HG02852 (cell line): ENCODE data around the gene RANBP1.

Source experiments
- ATAC-seq: cut with Tn5 transposase; IDR thresholded peaks from one replicate; pipeline ENCODE4 v1.9.1; 2021; ENCODE audit warnings: mild to moderate bottlenecking, moderate library complexity; ENCODE audit not compliant: unreplicated experiment

The RANBP1 gene

DNA sequence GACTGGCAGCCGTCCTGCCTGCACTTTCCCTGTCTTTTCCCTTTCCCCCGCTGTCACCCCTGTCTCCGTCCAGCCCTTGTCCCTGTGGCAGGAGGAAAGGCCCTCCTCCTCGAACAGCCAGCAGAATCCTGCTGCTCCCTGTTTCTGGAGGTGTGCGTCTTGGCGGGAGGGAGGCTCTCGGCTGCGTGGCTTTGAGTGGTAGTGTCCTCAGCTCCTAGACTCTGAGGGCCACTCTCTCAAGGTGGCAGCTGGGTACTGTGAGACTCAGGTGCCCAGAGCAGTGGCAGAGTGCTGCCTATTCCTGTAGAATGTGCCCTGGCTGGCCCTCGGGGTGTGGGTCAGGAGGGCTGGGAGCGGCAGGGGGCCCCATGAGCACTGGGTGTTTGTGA lies 9.1 kb upstream of the RANBP1 start:
- no peak for ATAC-seq

DNA sequence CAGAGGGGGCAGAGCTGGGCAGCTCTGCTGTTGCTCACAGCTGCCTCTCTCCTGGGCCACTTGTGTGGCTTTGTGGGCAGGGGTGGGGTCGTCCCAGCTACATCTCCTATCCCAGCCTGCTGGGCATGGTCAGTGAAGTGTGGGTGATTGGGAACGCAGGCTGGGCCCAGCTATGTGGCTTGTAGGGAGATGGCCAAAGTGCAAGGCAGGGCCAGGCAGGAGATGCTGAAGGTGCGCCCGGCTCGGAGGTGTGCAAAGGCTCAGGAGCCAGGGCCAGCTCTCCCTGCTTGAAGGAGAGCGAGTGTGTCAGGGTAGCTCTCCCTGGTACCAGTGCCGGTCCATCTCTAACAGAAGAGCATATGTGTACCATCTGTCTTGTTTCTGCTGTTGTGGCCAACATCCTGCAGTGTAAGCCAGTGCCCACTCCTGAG lies 8.4 kb upstream of the RANBP1 start:
- no peak for ATAC-seq

DNA sequence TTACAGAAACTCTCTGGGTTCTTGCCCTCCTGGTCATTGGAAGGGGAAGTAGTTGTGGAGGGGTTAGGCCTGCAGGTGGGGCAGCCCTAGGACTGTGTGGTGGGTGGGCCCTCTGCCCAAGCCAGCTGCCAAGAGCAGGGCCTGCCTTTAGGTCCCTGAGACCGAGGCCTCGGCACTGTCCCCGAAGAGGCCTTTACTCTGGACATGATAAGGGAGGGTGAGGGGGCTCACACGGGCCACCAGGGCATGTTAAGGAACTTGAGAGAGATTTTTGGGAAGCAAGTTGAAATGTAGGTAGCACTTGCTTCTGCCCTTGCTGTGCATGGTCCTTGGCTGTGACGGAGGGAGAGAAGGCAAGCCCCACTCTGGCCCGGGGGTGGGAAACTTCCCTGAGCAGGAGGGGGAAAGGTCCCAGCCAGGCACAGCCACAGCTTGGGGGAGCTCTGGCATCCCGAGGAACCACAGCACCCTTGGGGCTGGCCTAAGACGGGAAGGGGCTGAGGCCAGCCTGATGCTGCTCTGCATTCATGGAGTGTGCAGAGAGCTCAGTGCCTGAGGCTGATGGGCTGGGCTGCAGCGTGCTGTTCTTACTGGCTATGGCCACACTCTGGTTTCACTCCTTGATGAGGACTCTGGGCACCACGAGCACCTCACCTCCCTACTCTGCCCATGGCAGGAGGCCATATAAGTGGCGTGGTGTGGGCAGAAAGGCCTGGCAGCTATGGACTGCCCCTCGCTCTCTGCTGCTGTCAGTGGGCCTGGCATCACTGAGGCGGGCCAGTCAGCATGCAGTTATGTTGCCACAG lies 7.8 kb upstream of the RANBP1 start:
- ATAC-seq = no peak

DNA sequence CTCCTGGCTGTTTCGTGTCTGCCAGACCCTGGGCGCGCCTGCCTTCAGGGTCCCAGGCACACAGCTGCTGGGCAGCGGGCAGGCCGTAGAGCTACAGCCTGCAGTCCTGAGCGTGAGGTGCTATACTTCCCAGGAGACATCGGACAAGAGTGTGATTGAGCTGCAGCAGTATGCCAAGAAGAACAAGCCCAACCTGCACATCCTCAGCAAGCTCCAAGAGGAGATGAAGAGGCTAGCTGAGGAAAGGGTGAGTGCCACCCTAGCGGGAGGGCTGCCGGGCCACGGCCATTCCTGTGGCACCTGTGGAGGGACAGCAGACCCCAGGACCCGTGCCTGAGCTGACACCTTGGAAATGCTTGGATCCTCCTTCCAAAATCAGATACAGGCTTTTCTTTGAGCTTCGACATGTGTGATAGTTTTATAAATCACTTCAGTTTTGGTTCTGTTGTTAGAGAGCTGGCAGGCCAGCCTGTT lies 7.1 kb upstream of the RANBP1 start:
- no peak for ATAC-seq

DNA sequence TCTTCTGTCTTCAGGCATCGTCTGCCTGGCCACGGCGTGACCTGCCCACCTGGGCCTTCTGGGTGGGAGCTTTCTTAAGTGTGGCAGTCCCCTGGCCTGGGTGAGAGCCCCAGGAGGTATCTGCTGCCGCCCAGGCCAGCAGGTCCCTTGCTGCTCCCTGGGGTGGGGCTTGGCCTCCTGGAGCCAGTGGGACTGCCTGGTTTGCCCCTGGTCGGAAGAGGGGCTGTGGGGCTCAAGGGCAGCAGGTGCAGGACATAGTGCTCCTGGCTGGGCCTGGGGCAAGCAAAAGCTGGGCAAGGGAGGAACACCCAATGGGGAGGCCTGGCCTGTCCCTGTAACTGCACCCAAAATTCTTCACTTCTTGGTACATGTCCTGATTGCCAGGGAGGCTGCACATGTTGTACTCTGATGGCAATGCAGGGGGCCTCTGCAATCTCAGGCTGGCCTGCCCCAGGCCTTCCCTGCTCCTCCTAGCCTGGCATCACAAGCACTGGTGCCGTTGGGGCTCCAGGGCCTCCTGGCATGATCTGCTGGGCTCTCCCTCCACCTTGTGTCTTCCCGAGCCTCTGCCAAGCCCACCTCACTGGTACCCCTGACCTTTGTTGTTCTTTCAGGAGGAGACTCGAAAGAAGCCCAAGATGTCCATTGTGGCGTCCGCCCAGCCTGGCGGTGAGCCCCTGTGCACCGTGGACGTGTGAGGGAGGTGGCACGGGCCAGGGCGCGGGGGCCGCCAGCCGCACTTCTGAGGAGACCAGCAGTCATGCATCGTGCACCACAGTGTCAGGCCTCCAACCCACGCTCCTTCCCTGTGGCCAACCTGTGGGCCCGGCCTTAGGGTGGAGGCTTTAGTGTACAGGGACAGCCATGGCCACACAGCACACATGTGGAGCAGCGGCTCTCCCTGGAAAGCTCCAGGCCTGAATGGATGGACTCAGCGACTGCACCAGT lies 6.2 kb upstream of the RANBP1 start:
- ATAC-seq = no peak

DNA sequence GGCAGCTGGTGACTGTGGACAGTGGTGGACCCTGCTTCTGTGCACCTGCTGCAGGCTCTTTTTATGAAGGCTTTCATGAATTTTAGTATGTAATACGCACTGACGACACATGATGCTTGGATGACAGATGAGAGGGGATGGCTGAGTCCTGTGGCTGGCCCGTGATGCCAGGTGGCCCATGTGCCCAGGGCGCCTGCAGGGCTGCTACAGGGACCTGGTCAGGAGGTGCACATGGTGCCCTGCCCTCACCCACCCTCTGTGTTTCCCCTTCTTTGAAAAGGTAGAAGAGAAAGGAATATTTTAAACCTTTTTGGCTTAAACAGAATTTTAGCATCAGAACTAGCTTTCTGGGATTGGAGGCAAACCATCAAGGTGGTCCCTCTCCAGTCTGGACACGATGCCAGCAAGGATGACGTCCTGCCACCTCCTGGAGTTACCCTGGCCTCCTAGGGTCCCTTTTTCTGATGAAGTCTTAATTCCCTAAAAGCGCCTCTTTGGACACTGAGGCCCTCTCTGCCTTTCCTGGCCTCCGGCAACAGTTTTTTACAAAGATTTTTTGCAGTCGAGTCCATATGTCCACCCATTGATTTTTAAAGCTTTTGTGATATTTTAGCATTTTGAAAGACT lies 5.4 kb upstream of the RANBP1 start:
- ATAC-seq = no peak

DNA sequence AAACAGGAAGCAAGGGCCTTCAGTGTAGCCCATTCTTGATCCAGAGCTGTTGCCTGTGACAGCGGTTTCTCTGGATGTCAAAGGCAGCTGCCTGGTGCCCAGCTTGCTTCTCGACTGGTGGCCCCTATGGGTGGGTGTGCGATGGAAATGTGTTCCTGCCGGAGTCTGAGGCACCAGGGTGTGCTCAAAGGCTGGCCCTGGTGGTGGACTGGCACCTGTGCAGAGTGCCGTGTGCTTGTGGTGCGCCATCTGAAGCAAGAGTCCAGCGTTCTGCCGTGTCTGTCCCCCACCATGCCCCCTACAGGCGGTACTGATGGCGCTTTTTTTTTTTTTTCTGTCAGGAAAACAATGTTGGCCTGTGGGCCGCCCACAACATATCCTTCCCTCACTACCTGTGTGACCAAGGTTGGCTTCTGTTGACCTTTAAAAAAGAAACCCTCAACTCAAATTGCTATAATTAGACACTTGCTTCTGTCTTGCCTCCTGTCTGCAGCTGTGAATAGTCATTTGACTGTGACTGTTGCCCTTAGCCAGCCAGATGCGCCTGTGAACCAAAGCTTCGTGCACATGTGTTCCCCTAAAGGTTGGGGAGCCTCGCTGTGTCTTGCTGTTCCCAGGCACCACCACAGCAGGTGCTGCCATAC lies 4.7 kb upstream of the RANBP1 start:
- no peak for ATAC-seq

DNA sequence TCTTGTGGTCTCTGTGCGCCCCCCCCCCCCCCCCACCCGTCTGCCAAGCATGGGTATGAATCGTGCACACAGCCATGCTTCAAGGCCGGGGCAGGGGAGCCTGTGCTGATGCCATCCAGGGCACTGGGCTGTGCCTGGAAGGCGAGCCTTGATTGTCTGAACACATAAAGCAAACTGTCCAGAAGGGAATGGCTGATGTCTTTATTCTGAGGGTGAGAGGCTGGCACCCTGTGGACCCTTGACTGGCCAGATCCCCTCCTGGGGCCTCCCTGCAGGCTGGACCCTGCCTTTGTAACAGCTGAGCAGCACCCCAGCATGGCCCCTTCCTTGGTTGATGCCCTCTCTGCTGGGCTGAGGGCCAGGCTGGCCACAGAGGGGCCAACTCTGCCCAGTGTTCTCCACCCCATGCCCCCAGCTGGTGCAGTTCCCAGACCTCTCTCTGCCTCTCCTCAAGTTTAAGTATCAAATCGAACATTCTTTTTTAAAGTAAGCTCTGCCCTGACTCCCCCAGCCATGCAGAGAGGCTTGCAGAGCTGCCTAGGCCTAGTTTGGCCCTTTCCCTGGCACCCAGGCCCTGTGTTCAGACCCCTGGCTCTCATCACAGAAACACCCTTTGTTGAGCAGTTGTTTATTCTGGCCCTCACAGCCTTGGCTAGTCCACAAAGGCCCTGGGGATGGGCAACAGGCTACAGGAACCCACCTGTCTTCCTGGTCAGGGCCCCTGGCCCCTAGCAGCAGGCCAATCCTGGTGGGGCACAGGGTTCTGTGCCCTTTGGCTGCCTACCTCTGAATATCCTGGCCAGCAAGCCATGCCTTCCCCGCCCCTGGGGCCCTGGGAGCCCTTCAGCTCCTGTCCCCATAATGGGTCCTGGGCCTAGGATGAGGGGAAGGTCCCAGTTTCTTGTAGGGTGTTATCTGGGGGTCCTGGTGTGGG lies 3.9 kb upstream of the RANBP1 start:
- ATAC-seq = no peak

DNA sequence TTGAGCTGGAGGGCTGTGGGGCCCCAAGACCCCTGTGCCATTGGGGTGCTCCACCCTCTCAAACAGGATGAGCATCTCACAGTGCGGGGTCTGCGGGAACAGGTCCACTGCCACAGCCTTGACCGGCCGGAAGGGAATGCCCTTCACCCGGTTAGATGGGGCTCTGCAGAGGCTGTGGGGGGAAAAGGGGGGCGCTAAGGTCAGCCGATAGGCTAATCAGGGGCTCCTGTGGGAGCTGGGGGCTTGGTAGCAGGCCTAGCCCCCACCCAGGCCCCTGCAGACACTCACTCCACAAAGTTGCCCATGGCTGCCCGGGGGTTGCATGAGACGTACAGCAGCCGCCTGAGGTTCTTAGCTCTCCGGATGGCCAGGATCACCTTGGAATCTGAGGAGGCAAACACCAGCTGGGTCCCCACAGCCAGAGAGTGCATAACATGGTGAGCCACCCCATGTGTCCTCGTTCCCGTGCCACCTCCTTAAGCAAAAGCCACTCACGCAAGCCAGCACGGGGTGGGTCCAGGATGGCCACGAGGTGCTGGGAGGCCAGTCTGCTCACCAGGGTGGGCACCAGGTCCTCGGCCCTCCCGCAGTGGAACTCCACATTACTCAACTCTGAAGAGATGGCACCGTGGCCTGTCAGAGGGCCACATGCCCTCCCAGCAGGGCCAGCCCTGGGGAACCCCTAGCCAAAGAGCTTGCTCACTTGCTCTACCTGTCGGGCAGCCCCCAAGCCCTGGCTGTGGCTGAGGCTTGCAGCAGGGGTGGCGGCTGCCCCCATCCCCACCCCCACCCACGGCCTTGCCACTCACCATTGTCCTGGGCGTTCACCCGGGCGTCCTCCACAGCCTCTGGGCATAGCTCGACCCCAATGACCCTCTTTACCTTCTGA lies 3.0 kb upstream of the RANBP1 start:
- no peak for ATAC-seq

DNA sequence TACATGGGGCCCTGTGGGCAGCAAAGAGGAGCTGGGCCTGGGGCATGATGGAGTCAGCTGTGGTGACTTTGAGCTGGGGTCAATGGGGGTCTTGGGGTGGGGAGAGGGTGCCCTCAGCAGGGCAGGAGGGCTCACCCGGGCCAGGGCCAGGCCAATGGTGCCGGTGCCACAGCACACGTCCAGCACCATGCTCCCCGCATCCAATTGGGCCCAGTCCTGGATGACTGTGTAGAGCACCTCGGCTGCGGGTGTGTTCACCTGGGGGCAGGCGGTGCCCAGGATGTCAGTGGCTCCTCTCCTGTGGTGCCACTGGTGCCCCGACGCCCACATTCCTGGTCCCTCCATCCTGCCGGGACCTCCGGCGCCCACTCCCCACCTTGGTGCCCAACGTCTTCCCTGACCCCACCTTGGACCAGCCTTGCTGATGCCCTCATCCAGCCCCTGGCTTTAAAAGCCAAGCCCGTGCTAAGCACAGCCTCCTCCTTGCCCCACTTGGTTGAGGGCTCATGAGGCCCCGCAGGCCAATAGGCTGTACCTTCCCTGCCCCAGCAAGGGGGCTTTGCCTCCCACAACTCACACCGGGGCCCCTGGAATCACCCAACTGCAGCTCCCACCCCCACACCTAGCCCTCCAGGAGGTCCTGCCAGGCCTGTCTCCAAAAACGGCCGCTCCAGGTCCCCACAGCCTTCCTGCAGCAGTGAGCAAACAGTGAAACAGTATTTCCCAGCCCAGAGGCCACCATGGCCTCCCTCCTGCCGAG lies 2.2 kb upstream of the RANBP1 start:
- ATAC-seq = no peak

DNA sequence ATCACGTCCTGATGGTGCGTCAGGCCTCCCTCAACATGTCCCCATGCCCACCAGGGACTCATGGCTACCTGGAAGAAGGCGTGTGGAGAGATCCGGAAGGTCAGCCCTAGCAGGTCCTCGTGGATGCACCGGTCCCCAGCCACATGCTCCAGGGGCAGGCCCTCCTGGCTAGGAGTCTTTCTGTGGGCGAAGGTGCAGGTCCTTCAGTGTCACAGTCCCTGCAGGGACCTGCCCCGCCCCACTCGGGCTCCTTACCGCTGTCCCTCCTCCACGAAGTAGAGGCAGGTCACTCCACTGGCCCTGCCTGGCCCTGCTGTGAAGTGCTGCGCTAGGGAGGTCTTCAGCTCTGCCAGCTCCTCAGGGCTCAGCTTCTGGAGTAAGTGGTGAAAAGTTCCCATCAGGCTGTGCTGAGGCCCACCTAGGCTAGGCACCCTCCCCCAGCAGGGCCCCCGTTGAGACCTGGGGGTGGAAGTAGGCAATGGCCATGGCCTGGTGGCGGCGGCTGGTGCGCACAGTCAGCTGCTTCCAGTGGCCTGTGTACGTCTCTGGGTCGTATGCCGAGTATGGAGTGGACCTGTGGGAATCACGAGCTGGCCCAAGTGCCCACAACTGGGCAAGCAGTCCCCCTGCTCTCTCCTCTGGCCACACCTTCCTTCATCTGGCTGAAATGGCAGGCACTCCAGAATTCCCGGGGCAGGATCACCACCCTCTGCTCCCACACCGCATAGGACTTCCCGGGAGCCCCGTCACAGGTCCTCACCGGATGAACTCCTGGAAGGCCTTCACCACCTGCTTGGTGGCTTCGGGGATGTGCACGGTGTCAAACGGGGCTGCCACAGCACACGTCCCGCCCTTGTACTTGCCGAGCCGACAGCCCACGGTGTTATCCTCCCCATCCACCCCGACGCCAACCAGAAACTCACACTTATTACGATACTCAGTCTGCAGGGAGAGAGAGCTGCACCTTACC lies 1.1 kb upstream of the RANBP1 start:
- ATAC-seq = no peak

DNA sequence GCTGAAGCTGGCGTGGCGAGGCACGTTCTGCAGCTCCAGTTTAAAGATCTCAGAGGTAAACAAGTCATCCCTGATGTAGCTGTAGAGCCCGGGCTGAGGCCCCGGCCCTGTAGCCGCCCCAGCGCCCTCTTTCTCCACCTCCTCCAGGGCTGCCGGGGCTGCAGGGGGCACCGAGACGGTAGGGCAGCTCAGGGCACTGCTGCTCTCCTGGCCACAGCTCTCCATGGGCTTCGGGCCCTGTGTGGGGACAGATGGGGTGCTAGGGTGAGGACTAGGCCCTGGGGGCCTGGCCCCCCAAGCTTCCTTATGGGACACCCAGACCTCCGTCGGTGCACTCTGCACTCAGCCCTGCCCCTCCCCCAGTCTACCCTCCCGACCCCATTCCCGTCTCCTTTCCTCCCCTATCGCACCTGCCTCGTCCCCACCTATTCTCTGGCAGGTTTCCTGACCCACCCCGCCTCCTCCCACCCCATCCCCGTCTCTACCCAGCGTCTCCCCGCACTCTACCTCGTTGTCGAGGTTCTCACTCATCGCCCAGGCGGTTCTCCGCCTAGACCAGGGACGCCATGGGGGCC lies 559 bp downstream of the RANBP1 start:
- ATAC-seq = no peak

DNA sequence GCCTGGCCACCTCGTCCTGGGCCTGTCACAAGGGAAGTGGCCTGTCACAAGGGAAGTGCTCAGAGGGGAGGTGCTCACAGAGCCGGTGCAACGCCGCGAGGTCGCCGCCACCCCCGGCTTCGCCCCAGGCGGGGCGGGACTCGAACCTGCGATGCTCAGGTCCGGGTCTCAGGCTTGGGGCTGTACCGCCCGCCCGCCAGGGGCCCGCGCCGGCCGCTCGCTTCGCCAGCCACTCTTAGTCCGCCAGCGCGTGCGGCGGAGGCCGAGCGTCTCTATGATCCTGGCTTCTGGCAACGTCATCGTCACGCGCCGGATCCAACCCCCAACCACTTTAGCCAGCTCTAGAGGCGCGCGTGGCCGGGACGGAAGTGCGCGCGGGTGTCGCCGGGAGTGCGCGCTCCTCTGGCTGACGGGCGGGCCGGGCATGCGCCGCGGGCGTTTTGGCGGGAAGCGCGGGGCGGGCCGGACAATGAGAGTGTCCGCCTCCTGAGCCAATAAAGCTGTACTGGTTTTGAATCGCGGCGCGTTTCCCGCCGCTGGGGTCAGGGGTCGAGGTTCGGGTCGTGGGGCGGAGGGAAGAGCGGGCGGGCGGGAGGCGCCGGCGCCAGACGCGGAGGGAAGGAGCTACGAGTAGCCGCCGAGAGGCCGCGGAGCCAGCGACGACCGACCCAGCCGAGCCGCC lies 1.2 kb downstream of the RANBP1 start, which contains the start of gene TRMT2A:
TRMT2A (minus strand) TSS at position 276 of the 682 bp plus-strand sequence. CDS start 320 bp downstream, outside the sequence.
- peak; percentile 73 for ATAC-seq

DNA sequence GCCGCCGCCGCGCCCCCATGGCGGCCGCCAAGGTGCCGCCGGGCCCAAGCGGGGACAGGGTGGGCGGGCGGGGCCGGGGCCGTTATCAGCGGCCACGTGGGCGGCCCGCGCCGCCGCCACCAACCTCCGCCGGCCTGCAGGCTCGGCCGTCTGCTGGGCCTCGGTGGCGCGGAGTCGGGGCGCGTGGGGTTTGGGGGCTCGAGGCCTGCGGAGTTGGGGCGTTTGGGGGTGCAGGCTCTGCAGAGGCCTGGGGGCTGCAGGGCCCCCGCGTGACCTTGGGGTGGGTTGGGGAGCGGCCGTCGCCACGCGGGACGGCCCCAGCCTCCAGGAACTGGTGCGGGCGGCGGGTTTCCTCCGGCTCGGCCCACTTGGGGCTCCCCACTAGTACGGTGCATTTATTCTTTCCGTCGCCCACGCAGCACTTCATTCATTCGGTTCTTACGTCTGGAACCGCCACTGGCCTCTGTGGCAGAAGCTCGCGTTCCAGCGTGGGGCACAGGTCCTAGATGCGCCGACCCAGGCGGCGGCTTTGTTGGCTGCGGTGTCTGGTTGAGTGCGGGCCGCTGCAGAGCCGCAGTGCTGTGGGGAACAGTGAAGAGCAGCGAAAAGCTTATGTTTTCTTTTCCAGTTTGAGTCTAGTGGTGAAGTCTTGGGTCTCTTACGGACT lies 1.9 kb downstream of the RANBP1 start:
- peak; percentile 19 for ATAC-seq

DNA sequence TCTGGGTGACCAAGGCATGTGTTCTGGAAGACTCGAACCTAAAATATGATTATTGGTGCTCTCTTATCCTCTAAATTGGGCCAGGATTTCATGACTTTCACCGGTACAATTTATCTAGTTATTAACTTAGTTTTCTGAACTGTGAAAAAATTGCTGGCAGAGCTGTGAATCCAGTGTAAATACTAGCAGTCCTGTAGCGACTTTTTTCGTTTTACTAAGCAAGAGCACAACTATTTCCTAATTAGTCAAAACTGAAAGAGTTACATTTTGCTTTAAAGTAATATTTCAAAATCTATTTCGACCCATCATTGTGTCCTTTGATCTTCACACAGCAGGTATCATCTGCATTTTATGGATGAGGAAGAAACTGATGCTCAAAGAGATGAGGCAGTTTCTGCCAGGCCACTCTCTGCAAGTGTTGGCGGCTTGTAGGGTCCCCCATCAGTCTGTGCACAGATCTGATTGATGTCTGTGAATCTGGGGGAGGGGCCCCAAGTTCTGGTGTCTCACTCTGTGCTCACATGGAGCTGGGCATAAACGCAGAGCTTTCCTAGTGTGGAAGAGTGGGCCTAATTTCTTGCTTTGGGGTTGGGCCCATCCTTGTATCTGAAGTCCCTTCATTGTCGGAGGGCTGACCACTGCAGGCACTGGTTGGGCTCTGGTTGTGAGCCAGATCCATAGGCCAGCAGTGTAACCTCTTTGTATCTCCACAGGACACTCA lies 2.6 kb downstream of the RANBP1 start:
- ATAC-seq = no peak
